Lower leg skin (tissue), 4 donors: ENCODE measurements around the gene OAS3. TPM values are rescaled to one million over a fixed set of nuclear protein-coding genes. Genes with fewer than 3 reads are reported as not detected.
A peak's percentile ranks its signal among the peaks of the same experiment; 100 is the strongest.

Experiments used
- DNase-seq, 2 donors: peaks; one replicate each; pipeline ENCODE4 v3.0.0-alpha.2; 2019; ENCODE audit warnings: low spot score in 2 of 2
- H3K4me3 ChIP-seq: fragments of 200-600 bp; sonication (generic); 2 replicates; pipeline ENCODE4 v1.5.1; 2017; ENCODE audit warnings: mild to moderate bottlenecking, low read depth; ENCODE audit not compliant: poor library complexity, severe bottlenecking
- CTCF ChIP-seq, 3 donors: fragments of 450-650 bp; IDR thresholded peaks; one replicate each; pipeline ENCODE4 v1.5.1; 2016; ENCODE audit warnings: antibody characterized with exemption in 3 of 3, mild to moderate bottlenecking in 3 of 3, moderate library complexity in 2 of 3
- POLR2A ChIP-seq, 2 donors: fragments of 450-650 bp; IDR thresholded peaks; one replicate each; pipeline ENCODE4 v1.6.1; 2016 to 2017; ENCODE audit warnings: antibody characterized with exemption in 2 of 2, mild to moderate bottlenecking in 1 of 2, moderate library complexity in 1 of 2
- WGBS, 2 donors: methylation state at CpG; one replicate each; pipeline ENCODE4 v1.1.5; 2018; 5-methylcytosine and 5-hydroxymethylcytosine counted together
- intact Hi-C: fragments of 100-400 bp; cut with DNase I; formaldehyde crosslinking; loops from one replicate; pipeline ENCODE4 v1.15.0; 2023; ENCODE audit warnings: low total_unique reads
- total RNA-seq, 4 donors: library from RNA; depleted of rRNA; stranded (reverse); fragments of >200 nt; gene quantifications; one replicate each; pipeline ENCODE4 v1.1.0, GENCODE V29; 2016

Gene OAS3
- total RNA-seq, 4 donors from 2014 or later: 9.4 to 18.9 (median 15.9) TPM

GRCh38 chr12:112929715-112930114 is 8.6 kb upstream of the OAS3 start:
- H3K4me3 ChIP-seq: no peak overlapping the region
- intact Hi-C loops: no loop called here
- TF ChIP-seq POLR2A (IDR thresholded peaks at IDR 0.05) (no peak), CTCF (IDR thresholded peaks at IDR 0.05) (no peak)
- WGBS, 2 donors: 97 to 98% methylated on average over 3 of the region's 3 CpGs
- no peak for DNase-seq

- TF ChIP-seq CTCF (IDR thresholded peaks at IDR 0.05) (no peak), POLR2A (IDR thresholded peaks at IDR 0.05) (no peak)
- intact Hi-C loops: no loop called here
- H3K4me3 ChIP-seq: no peak overlapping the region
- WGBS, 2 donors: 90 to 95% methylated on average over 2 of the region's 2 CpGs
- no peak for DNase-seq
These were observed 7.9 kb upstream of the OAS3 start for GRCh38 chr12:112930350-112930749.

GRCh38 chr12:112932485-112933128 is 5.7 kb upstream of the OAS3 start:
- WGBS, 2 donors: 68 to 79% methylated on average over 6 of the region's 6 CpGs
- no peak for DNase-seq
- TF ChIP-seq CTCF (IDR thresholded peaks at IDR 0.05): no peak
- no peak for TF ChIP-seq POLR2A (IDR thresholded peaks at IDR 0.05)
- intact Hi-C loops: no loop called here
- H3K4me3 ChIP-seq: no peak overlapping the region

DNA sequence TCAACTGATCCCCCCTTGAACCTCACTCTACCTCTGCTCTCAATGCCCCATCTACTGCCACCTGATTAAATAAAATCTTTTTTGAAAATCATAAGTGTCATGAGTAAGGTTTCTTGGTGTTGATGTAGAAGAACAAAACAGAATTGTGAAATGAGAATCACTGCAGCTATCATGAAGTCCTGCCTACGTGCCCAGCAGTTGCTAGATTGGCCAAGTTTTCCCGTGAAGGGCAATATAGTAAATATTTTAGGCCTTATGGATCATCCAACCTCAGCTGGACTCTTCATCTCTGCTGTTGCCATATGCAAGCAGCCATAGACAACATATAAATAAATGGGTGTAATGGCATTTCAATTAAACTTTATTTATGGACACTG is 5.2 kb upstream of the OAS3 start:
- no peak for TF ChIP-seq CTCF (IDR thresholded peaks at IDR 0.05)
- intact Hi-C loops: no loop called here
- 78 to 79% methylated on average over 2 of the region's 2 CpGs for WGBS, 2 donors
- DNase-seq: no peak
- no peak overlapping the region for H3K4me3 ChIP-seq

- no peak for TF ChIP-seq POLR2A (IDR thresholded peaks at IDR 0.05)
- no peak for TF ChIP-seq CTCF (IDR thresholded peaks at IDR 0.05)
- intact Hi-C loops: no loop called here
- 53 to 63% methylated on average over 1 of the region's 1 CpG for WGBS, 2 donors
- peak in 1 of 2 donors; percentile 42 for DNase-seq
- no peak overlapping the region for H3K4me3 ChIP-seq
These were observed 2.0 kb upstream of the OAS3 start for GRCh38 chr12:112936264-112936663.

DNA sequence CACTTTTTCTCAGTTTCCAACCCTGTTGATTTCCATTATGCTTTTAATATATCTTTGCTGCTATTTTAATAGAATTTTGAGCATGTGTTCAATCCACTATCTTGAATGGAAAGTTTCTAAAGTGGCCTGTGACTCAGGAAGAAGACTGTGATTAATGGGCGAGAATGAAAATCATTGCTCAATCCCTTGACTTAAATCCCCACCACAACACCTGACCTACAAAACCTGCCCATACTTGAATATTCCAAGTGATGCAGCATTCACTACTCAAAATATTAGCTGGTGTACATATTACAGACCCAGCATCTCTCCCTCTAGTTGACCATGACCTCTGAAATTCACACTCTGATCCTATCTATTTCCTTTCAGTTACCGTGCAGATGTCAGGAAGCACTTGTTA is 1.3 kb upstream of the OAS3 start:
- H3K4me3 ChIP-seq: no peak overlapping the region
- intact Hi-C loops: no loop called here
- 25 to 49% methylated on average over 2 of the region's 2 CpGs for WGBS, 2 donors
- no peak for DNase-seq
- TF ChIP-seq CTCF (IDR thresholded peaks at IDR 0.05): no peak
- no peak for TF ChIP-seq POLR2A (IDR thresholded peaks at IDR 0.05)
